PC-3 (cell line): ENCODE data around the gene STPG3.

ENCODE experiments used
- EZH2 ChIP-seq: fragments of 300-600 bp; sonication (generic); IDR thresholded peaks from one replicate; pipeline ENCODE4 v1.6.1; 2017; ENCODE audit warnings: antibody characterized with exemption, mild to moderate bottlenecking, low read length; ENCODE audit not compliant: unreplicated experiment
- EZH2phosphoT487 ChIP-seq: fragments of 300-600 bp; sonication (generic); IDR thresholded peaks from 2 replicates; pipeline ENCODE4 v1.6.1; 2018; ENCODE audit warnings: mild to moderate bottlenecking, antibody characterized with exemption, low read length, borderline replicate concordance
- TF ChIP-seq, protein P1 (sequence below): fragments of 300-600 bp; sonication (generic); conservative IDR thresholded peaks from 2 replicates; pipeline ENCODE4 v1.5.1; 2017; ENCODE audit warnings: antibody characterized with exemption, low read depth, mild to moderate bottlenecking, low read length

DNA sequence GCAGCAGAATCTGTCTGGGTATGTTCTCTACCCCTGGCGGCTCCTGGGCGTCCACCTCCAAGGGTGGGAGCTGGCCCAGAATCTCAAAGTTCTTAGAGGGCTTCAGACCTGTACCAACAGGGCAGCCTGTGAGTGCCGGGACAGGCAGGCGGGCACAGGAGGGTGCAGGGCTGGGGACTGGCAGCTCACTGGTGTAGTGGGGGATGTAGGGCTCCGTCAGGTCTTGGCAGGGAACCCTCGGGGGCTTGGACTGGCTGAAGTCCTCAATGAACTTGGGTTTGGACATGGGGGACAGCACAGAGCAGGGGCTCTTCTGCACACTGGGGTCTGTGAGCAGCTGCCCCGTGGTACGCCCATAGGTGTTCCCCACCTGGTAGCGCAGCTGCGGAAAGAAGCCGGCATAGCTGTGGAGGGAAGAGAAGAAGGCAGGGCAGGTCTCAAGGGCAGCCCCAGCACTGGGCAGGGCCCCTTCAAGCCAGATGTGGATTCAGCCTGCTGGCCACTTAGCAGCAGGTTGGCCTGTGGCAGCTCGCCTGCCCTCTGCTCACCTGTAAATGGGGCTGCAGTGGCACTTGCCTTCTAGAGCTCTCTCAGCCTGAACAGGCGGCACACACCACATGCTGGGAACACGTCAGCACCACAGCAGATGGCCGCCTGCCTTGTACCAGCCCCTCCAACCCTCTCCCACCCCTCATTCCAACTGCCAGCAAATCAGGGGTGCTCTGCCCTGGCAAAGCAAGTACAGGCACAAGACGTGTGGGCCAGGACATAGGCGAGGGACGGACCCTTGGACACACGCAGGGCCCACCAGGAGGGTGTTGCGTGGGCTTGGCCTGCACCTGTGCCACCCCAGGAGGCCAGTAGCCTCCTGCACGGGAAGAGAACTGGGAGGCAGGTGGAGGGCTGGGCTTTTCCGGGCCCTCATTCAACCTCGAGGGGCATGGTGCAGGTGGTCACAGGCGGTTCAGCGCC is 5.3 kb upstream of the STPG3 start:
- TF ChIP-seq EZH2phosphoT487, result no peak
- TF ChIP-seq, protein P1, sequence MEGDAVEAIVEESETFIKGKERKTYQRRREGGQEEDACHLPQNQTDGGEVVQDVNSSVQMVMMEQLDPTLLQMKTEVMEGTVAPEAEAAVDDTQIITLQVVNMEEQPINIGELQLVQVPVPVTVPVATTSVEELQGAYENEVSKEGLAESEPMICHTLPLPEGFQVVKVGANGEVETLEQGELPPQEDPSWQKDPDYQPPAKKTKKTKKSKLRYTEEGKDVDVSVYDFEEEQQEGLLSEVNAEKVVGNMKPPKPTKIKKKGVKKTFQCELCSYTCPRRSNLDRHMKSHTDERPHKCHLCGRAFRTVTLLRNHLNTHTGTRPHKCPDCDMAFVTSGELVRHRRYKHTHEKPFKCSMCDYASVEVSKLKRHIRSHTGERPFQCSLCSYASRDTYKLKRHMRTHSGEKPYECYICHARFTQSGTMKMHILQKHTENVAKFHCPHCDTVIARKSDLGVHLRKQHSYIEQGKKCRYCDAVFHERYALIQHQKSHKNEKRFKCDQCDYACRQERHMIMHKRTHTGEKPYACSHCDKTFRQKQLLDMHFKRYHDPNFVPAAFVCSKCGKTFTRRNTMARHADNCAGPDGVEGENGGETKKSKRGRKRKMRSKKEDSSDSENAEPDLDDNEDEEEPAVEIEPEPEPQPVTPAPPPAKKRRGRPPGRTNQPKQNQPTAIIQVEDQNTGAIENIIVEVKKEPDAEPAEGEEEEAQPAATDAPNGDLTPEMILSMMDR, result no peak
- TF ChIP-seq EZH2, result no peak
